GM21717 (cell line): ENCODE measurements around the gene DYRK3.

Experiments
- ATAC-seq: cut with Tn5 transposase; IDR thresholded peaks from one replicate; pipeline ENCODE4 v1.9.1; 2021; ENCODE audit warnings: mild to moderate bottlenecking, moderate library complexity; ENCODE audit not compliant: unreplicated experiment

The DYRK3 gene

DNA sequence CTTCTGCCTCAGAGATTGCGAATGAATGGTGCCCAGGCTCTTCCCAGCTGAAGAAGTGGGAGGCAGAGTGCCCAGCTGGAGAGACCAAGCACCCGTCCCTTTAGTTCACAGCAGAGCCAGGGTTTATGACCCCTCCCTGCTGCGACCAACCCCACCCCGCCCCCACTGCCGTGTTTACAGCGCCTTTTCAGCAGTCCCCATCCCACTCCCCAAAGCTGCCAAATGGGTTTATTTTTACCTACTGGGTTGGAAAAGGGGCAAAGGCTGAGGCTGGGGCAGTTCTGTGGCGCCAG, 23.6 kb downstream of the DYRK3 start:
- no peak for ATAC-seq

DNA sequence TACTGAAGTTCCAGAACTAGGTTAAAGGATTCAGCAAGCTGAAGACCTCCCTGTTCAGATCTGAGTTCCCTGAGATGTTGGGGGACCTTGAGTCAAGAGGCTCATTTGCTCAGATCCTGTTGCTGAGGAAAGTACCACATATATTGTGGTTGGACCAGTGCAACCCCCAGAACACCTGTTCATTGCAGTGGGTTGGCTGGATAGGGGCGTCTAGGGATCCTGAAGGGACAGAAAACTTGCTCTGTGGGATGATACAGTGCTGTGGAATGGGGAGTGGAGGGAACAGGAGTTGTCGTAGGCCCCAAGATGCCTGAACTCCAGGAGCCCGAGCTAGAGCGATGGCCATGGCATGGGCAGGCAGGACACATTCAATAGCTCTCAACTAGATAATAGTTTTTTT, 24.8 kb downstream of the DYRK3 start:
- no peak for ATAC-seq

DNA sequence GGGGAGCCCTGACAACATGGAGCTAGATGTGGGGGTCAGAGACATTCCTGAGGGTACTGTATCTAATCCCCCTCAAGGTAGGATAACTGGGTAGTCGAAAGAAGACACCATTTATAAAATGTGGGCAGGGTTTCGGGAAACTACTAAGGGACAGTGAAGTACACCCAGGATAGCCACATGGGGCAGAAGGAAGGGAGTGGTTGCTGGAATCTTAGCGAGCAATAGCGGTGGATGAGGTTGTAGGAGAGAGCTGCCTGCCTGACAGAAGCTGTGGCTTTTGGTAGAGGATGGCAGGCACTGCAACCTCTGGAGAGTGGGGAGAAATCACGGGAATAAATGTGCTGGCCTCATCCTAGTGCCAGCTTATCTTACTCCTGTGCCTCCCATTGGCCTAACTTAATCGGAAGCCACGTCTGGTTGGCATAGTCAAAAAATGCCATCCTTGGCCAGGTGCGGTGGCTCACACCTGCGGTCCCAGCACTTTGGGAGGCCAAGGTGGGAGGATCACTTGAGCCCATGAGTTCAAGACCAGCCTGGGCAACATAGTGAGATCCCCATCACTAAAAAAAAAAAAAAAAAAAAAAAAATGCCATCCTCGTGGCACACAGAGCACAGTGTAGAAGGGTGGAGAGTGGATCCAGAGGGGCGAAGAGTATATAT, 26.0 kb downstream of the DYRK3 start:
- no peak for ATAC-seq

DNA sequence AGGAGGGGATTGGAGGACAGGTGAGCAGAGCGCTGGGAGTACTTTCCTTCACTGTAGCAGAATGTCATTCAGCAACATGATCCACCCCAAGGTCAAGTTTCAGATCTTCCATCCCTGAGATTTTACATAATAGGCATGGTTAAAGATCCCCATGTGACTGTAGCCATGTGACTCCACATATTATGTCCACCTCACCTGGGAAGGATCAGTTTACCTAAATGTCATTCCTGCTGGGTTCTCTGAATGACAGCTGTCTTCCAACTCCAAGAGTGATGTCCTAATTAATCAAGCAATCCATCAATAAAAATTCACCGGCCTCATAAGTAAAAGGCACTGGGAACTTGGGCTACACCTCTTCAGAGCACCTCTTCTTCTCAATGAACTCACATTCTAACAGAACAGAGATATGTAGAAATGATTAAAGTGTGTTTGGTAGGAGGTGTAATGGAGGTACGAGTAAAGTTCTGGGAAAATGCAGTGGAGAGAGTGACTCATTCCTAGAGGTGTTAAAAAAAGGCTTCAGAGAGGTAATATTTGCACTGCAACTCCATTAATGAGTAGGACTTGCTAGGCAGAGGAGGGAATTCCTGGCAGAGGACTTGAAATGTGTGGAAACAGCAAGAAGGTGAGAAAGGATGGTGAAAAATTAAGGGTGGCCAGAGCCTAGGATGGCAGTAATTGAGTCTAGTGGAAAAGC, 27.2 kb downstream of the DYRK3 start:
- ATAC-seq: no peak

DNA sequence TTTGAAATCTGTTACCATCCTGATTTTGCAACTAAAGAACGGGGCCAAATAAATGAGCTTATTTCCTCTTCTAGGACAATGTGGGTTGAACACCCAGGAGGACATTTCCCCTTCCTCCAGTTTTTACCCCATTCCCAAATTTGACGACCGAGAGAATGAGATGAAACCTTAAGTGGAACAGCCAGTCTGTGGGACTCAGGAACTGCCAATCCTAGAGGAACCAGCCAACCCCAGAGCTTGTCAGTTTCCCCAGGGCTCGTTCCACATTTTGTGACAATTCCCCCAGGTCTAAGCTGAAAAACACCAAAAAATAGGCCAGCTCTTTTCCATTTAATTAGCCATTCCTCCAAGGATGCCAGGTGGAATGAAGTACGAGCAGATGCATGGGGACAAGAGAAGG, 28.0 kb downstream of the DYRK3 start:
- ATAC-seq: no peak

DNA sequence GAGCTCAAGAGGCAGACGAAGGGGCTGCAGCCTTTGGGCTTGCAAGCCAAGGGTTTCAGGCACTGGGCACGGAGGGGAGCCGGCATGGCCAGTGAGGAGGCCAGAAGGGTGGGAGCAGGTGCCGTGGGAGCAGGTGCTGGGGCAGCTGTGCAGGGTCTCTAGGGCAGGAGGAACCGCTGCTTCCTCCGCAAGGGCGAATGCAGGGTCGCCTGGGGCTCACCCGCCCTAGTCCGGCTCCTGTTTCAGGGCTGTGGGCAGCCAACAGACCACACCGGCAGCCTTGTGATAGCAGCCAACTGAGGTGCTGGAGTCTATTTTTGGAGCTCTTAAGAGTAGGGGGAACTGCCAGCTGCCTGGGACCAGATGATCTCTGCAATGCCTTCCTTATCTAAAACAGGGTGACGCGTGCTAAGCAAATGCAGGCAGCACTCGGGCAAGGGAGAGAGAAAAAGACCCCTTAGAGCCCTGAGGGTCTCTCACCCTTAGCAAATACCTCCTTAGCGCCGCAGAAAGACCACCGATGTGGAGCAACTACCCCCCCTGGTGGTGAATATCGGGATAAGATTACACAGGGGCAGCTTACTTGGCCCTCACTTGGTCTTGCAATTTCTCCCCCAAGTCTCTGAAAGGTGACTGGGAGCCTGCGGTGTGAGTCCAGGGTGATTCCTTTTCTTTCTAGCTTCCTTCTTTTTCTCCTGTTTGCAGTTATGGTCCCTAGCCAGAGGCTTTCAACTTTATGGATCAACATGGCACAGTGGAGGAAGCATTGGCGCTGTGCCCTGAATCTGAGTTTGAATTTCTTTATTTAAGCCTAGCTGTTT, 28.7 kb downstream of the DYRK3 start:
- ATAC-seq: peak; percentile 62

DNA sequence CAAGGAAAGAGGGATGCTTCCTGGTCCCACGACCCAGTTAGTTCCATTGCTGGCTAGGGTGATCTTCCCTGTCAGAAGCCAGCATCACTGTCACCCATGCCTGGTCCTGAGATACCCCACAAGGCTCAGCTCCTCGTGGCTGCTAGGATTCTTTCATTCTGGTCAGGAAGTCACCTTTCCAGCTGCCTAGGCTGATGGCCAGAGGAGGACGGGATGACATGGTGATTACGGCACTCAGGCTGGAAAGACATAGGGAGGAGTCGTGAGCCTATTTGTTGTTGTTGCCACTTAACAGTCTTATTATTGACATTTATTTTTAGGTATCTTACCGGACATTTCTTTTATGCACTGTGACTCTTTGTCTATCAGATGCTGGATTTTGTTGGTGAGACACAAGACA, 29.4 kb downstream of the DYRK3 start:
- ATAC-seq: peak; percentile 14

DNA sequence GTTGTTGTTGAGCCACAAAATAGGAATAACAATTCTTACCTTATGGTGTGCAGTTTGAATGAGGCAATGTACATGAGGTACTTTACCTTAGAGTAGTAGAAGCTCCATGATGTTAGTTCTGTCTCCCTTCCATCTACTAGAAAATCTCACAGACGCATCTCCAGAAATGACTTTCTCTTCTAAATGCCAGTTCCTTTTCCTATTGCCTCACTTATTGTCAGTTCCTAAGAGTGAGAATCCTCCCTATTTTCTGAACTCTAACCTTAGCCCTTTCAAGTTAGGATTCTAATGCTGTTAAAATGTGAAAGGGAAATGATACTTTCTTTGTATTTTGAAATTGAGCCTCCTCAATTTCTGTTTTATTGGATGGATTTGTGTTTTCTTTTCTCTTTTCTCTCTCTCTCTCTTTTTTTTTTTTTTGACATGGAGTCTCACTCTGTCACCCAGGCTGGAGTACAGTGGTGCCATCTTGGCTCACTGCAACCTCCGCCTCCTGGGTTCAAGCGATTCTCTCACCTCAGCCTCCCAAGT, 30.8 kb downstream of the DYRK3 start:
- no peak for ATAC-seq

DNA sequence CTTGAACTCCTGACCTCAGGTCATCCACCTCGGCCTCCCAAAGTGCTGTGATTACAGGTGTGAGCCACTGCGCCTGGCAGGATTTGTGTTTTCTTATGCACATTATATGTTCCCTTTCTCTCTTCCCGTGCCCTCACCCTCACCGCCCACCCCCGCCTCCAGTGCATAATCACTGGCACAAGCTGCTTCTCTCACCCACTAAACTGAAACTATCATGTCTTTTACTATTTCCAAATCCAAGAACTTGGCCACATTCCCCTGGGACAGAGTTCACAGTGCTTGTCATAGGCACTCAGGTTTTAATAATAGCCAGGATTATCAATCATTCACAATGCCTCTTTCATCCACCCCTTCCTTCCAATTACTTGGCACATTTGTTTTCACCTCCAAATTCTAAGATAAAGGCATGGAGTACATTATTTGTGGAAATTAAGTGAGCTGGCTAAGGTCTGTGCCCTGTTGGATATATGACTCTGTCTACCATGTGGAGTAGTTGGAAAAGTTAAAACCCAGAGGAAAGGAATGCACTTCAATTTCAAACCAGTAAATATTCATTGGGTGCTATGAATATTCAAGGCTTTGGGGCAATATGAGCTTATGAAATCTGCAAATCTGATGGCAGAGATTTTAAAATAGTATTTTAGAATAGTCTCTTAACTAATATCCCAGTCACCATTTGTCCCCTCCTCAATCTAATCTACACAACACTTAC, 31.8 kb downstream of the DYRK3 start:
- no peak for ATAC-seq

DNA sequence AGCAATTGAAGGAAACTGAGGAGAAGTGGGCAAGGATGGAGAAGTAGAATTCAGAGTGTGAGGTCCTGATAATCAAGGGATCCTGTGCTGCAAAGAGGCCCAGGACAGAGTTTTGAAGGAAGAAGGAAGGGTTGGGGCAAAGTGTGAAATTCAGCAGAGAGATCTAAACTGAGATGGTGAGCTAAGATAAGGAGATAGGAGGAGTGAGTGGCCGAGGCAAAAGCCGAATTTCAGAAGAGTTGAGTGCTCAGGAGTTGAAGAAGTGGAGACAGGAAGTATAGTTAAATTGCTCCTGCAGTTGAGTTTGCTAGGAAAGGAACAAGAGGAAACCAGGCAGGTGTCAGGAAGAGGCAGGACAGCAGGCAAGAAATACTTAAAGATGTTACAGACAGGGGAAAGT, 33.0 kb downstream of the DYRK3 start:
- no peak for ATAC-seq

DNA sequence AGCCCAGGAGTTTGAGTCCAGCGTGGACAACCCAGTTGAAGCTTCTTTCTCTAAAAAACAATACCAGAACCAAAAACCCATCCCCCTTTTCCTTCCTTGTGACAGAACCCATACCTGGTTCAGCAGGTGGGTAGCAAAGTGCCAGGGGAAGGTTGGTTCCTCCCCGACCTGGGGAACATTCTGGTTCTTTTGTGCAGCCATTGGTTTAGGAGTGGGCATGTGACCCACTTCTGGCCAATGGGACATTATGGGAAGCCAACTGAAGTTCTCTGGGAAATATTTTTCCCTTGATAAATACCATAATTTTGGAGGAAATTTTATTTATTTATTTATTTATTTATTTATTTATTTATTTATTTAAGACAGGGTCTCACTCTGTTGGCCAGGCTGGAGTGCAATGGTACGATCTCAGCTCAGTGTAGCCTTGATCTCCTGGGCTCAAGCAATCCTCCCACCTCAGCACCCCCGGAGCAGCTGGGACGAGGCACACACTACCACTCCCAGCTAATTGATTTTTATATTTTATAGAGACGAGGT, 33.6 kb downstream of the DYRK3 start:
- ATAC-seq: no peak

DNA sequence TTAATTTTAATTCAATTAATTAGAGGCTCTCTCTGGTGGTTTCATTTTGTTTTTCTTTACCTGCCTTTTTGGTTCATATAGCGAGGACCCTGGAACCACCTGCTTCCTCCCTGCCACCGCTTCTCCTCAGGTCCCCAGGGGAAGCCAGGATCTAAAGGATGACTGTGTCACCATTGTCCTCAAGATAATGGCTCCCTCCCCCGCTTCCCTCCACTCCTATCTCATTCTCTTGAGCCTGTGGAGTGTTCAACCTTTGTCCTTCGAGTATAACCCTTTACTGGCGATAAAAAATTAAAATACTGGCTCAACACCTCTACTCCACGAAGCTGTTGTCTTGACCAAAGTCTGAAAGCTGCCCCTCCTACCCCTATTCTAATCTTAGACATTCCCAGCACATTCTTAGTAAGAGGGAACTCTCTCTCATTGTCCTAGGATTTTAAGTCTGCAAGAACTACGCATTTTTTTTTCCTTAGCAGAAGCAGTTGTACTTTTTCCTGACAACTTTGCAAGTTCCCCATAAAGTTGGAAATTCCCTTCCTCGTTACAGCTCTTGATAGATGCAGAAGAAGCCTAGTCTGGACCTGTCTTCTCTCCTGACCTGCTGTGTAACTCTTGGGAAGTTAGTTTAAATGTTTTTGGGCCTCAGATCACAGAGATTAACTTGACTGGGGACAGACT, 36.8 kb downstream of the DYRK3 start:
- no peak for ATAC-seq

DNA sequence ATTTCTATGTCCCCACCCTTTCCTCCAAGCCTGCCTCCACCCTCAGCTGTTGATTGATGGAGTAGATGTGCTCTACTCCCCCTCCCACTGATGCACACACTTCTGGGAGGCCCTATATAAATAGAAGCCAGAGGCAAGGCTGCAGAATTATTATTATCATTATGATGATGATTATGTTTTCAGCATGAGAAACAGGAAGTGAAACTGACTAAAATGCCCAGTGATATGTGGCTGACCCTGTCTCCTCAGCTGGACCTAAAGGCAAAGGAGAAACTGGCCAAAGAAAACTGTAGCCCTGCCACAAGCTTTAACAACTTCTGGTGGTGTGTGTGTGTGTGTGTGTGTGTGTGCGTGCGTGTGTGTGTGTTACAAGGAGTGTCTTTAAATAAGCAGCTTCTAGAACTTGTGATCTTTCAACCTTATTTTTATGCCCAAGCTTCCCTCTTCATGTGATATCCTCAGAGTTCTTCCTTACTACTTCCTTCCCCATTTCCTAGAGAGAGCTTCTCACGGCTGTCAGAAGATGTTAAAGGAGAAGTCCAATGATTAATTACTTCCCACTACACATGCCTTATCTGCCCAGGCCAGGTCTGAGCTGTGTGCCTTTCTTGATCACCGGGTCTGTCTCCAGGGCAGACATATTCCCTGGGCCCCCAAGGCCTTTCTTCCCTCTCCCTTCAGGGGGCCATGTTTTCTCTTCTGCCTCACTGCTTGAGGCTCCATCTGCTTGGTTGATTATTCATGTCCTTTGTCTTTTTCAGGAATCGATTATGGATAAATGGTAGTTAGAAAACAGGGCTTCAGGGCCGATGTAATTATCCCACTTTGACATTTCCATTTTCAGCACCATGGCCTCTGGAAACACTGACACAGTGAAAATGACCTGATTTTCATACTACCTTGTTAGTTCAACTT, 37.8 kb downstream of the DYRK3 start:
- no peak for ATAC-seq

DNA sequence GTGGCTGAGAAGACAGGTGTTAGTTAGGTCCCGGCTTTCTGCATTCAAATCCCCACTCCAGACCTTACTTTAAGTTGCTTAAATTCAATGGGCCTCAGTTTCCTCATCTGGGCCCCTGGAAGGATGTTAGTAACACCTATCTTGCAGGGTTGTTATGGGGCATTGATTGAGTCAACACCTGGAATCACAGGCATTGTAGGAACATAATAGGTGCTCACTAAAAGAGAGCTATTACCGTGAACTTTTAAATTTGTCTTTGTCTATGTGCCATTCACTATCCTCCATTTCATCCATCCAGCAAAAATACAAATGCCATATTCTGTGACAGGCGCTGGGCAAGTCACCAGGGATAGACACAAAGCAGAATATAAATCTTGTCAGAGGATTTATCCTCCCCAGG, 38.9 kb downstream of the DYRK3 start:
- ATAC-seq: no peak

DNA sequence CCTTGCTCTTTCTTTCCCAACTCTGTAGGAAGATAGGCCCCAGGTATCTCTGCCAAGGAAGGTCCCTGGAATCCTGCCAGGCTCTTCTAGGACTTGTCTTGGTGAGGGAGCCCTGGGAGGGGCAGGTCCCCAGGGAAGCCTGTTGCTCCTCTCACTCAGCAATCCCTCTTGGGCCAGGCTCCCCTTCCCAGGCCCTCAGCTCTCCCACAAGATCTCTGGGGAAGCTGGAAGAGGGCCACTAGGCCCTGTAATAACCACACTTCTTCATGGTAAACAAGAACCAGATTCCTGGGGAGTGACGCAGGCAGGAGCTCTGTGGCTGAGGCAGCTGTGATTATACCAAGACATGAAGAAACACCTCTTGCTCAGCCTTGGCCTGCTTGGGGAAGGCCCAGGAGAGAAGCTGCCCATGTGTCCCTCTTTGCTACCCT, 39.4 kb downstream of the DYRK3 start:
- ATAC-seq: no peak

DNA sequence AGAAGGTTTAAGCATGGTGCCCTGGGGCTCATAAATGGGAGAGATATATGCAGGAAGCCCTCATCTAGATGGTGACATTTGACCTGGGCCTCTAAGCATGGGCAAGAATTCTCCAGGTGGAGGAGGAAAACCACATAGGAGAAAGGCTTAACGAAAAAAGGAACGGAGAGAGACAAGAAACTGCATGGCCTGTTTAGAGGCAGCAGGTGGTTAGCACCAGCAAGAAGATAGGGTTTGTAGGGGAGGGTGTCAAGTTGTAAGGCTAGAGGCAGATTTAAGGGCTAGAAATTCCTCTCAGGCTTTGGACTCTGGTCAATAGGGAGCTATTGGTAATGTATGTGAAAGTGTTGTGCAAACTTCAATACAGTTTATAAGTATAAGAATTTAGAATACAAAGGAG, 41.2 kb downstream of the DYRK3 start:
- no peak for ATAC-seq

DNA sequence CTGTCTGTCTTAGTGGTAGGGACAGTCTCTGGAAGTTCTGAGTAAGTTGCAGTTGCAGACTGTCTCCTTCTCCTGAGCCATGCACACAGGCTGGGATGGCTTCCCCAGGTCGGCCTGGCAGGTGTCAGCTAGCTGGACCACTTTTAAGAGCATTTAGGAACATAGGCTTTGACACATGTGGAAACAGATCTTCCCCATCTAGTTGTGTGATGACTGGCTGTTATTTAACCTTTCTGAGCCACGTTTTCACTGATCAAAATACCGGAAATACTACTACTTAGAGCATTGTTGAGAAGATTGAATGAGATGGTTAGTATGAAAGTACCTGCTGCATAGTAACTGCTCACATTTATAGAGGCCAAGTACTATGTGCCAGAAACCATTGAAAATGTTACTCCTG, 43.2 kb downstream of the DYRK3 start:
- ATAC-seq: no peak

DNA sequence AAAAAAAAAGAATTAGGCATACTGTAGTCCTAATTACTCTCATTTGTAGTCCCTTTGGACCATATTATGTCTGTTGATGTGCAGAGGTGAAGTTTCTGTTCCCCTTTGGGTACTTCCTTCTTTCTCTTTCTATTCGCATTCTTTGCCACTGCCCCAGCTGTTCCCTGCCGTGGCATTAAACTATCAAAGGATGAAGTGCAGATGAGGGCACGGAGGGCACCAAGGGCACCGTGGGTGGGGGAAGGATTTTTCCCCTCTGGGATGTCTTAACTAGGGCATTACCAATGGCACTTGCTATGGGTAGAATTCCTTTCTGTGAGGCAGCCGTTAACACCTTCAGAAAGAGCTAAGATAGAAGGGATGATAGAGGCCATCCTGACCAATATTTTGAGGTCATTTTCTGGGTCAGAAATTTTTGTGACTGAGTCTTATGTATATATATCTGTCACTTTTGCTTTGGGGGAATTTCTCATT, 44.4 kb downstream of the DYRK3 start:
- ATAC-seq: peak; percentile 79

DNA sequence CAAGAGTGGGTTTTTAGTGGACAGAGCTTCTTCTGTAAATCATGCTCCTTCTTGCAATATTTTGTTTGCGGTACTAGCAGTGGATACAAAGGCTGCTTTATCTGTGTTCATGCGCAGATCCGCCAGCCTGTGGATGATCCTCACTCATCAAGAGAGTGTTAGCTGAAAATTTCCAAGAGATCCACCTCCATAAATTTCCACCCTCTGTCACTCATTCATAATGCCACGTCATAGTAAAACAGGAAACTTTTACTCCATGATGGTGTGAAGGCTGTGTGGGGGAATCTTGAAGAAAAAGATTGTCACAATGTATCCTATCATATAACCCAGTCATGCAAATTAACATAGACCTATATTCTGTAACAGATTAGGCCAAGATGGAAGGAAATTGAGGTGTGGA, 44.9 kb downstream of the DYRK3 start:
- peak; percentile 0 for ATAC-seq
